IMR-90 (cell line): Measurements from ENCODE around the gene ADORA2A. TPM values are rescaled to one million over a fixed set of nuclear protein-coding genes. Genes with fewer than 3 reads are reported as not detected.

Experiments used
- ATAC-seq: fragments of 200-7000 bp; cut with Tn5 transposase; 2 replicates; pipeline ENCODE4 v1.9.1; 2020; ENCODE audit warnings: low read depth, mild to moderate bottlenecking, moderate library complexity
- BruUV-seq: library from RNA; stranded (reverse); fragments of 400-500 nt; replicated peaks from 2 replicates; lab custom pipeline; 2021; lab: Mats Ljungman, UMichigan
- CTCF ChIA-PET: fragments of 300-600 bp; formaldehyde crosslinking; extraction: SDS; loops from one replicate; lab custom pipeline; 2021; ENCODE audit warnings: antibody characterized with exemption; lab: Yijun Ruan, JAX
- POLR2A ChIA-PET: fragments of 300-600 bp; sonication (Branson Sonifier 250); formaldehyde crosslinking; loops from one replicate; lab custom pipeline; 2022; ENCODE audit warnings: antibody characterized with exemption; ENCODE audit not compliant: unreplicated experiment; lab: Charles Lee
- DNase-seq: peaks from one replicate; pipeline ENCODE4 v3.0.0; 2013
- H2AFZ ChIP-seq: replicated peaks from 2 replicates; pipeline ENCODE3; 2013; ENCODE audit warnings: low read length, mild to moderate bottlenecking; ENCODE audit not compliant: poor library complexity
- H2AK5ac ChIP-seq: 2 replicates; pipeline ENCODE4 v1.6.1; 2013; ENCODE audit warnings: low read depth, low read length, inconsistent platforms
- H2AK9ac ChIP-seq: replicated peaks from 2 replicates; pipeline ENCODE3; 2013; ENCODE audit warnings: mild to moderate bottlenecking, low read depth, low read length, moderate library complexity; ENCODE audit not compliant: poor library complexity
- H2BK120ac ChIP-seq: 2 replicates; pipeline ENCODE4 v1.6.1; 2013; ENCODE audit warnings: low read depth, low read length, inconsistent platforms
- H2BK15ac ChIP-seq: 3 replicates; pipeline ENCODE4 v1.6.1; 2013; ENCODE audit warnings: low read depth, low read length, inconsistent platforms
- H2BK20ac ChIP-seq: 2 replicates; pipeline ENCODE4 v1.6.1; 2013; ENCODE audit warnings: low read depth, mild to moderate bottlenecking, inconsistent platforms, low read length, moderate library complexity
- H2BK5ac ChIP-seq: 2 replicates; pipeline ENCODE4 v1.6.1; 2013; ENCODE audit warnings: mild to moderate bottlenecking, low read depth, low read length, inconsistent platforms; ENCODE audit not compliant: poor library complexity, severe bottlenecking
- H3K14ac ChIP-seq: replicated peaks from 2 replicates; pipeline ENCODE4 v1.6.1; 2013; ENCODE audit warnings: low read depth, low read length, inconsistent platforms
- H3K18ac ChIP-seq: 2 replicates; pipeline ENCODE4 v1.6.1; 2013; ENCODE audit warnings: low read depth, low read length, control low read depth
- H3K23ac ChIP-seq: 2 replicates; pipeline ENCODE4 v1.6.1; 2013; ENCODE audit warnings: low read depth, low read length, inconsistent platforms
- H3K27ac ChIP-seq: 2 replicates; pipeline ENCODE4 v1.5.1; 2013; ENCODE audit warnings: mild to moderate bottlenecking, control low read depth, low read length; ENCODE audit not compliant: insufficient read depth
- H3K27me3 ChIP-seq: 2 replicates; pipeline ENCODE4 v1.6.1; 2013; ENCODE audit warnings: low read length; ENCODE audit not compliant: control insufficient read depth, insufficient read depth
- H3K36me3 ChIP-seq: 2 replicates; pipeline ENCODE4 v1.6.1; 2013; ENCODE audit warnings: low read length, mixed read lengths; ENCODE audit not compliant: control insufficient read depth, insufficient read depth
- H3K4ac ChIP-seq: 2 replicates; pipeline ENCODE4 v1.6.1; 2013; ENCODE audit warnings: low read depth, low read length, inconsistent platforms
- H3K4me1 ChIP-seq: 2 replicates; pipeline ENCODE4 v1.6.1; 2013; ENCODE audit warnings: low read length, mixed read lengths; ENCODE audit not compliant: control insufficient read depth, insufficient read depth
- H3K4me2 ChIP-seq: 2 replicates; pipeline ENCODE4 v1.6.1; 2013; ENCODE audit warnings: low read depth, mild to moderate bottlenecking, control low read depth, low read length, moderate library complexity
- H3K4me3 ChIP-seq: 2 replicates; pipeline ENCODE4 v1.5.1; 2013; ENCODE audit warnings: low read depth, mild to moderate bottlenecking, control low read depth, low read length, moderate library complexity; ENCODE audit not compliant: insufficient read depth
- H3K56ac ChIP-seq: 2 replicates; pipeline ENCODE4 v1.6.1; 2013; ENCODE audit warnings: low read length, inconsistent platforms; ENCODE audit not compliant: insufficient read depth; ENCODE audit errors: extremely low read depth
- H3K79me1 ChIP-seq, 2 experiments: 2 replicates each; pipeline ENCODE4 v1.6.1; 2013; ENCODE audit warnings: low read length in 2 of 2, inconsistent platforms in 1 of 2, low read depth in 1 of 2
- H3K9ac ChIP-seq: 2 replicates; pipeline ENCODE4 v1.6.1; 2013; ENCODE audit warnings: low read depth, low read length, control low read depth
- H3K9me1 ChIP-seq: 2 replicates; pipeline ENCODE4 v1.6.1; 2013; ENCODE audit warnings: low read length, inconsistent platforms; ENCODE audit not compliant: insufficient read depth
- H3K9me3 ChIP-seq: 2 replicates; pipeline ENCODE4 v1.6.1; 2013; ENCODE audit warnings: low read length; ENCODE audit not compliant: control insufficient read depth, insufficient read depth
- H4K20me1 ChIP-seq: 2 replicates; pipeline ENCODE4 v1.6.1; 2013; ENCODE audit warnings: low read length, inconsistent platforms; ENCODE audit not compliant: insufficient read depth
- H4K5ac ChIP-seq: 2 replicates; pipeline ENCODE4 v1.6.1; 2013; ENCODE audit warnings: mild to moderate bottlenecking, low read depth, low read length, control low read depth
- H4K8ac ChIP-seq, 2 experiments: 2 replicates each; pipeline ENCODE4 v1.6.1; 2013; ENCODE audit warnings: low read depth in 2 of 2, low read length in 2 of 2, control low read depth in 1 of 2, inconsistent platforms in 1 of 2
- H4K91ac ChIP-seq: 2 replicates; pipeline ENCODE4 v1.6.1; 2013; ENCODE audit warnings: low read depth, low read length, inconsistent platforms; ENCODE audit not compliant: insufficient read depth
- CEBPB ChIP-seq: IDR thresholded peaks from 2 replicates; pipeline ENCODE4 v1.6.1; 2012; ENCODE audit warnings: low read depth, low read length, improper control_type of control experiment
- POLR2A ChIP-seq: IDR thresholded peaks from 2 replicates; pipeline ENCODE4 v1.6.1; 2012; ENCODE audit warnings: mild to moderate bottlenecking, low read depth, low read length
- RAD21 ChIP-seq: IDR thresholded peaks from 2 replicates; pipeline ENCODE4 v1.6.1; 2012; ENCODE audit warnings: low read length, improper control_type of control experiment
- WGBS, 2 experiments: methylation state at CpG; one replicate each; pipeline versions ENCODE4 v1.1.5 to v1.1.7; 2013; ENCODE audit warnings: missing lambda C conversion rate in 2 of 2; ENCODE audit not compliant: insufficient read length in 1 of 2; ENCODE audit errors: extremely low coverage in 2 of 2; 5-methylcytosine and 5-hydroxymethylcytosine counted together
- dilution Hi-C: fragments of 300-500 bp; cut with HindIII; formaldehyde crosslinking; loops from one replicate; pipeline ENCODE4 v1.14.3; 2018; ENCODE audit warnings: low sequenced_read_pairs; ENCODE audit not compliant: unreplicated experiment
- in situ Hi-C: fragments of 300-500 bp; cut with MboI; formaldehyde crosslinking; loops from 3 replicates; pipeline ENCODE4 v1.14.3; 2019; ENCODE audit warnings: low sequenced_read_pairs, inconsistent platforms, mixed read lengths
- intact Hi-C: fragments of 100-400 bp; cut with micrococcal nuclease; formaldehyde crosslinking; loops from 2 replicates; pipeline ENCODE4 v1.10.0; 2022
- polyA plus RNA-seq, 3 experiments: library from polyadenylated mRNA; depleted of rRNA; stranded (reverse); fragments of >200 nt; gene quantifications; 2 replicates each; pipeline ENCODE4 v1.2.3, GENCODE V29; 2012; ENCODE audit warnings: low replicate concordance in 1 of 3
- total RNA-seq: library from RNA; depleted of rRNA; stranded (reverse); fragments of >200 nt; gene quantifications from 2 replicates; pipeline ENCODE4 v1.2.3, GENCODE V29; 2012

Gene ADORA2A
- total and polyA plus RNA-seq, 2 of the 4 experiments (the other 2 are of a cell fraction), result 0.36 to 1.1 TPM

- H2BK20ac ChIP-seq, result no peak overlapping the region
- WGBS, 2 experiments, result 77% methylated on average over 3 of the region's 9 CpGs; no CpG with 5 or more reads in 1 of the 2 experiments
- in situ Hi-C loops (no loop called here), intact Hi-C loops (no loop called here), dilution Hi-C loops (no loop called here)
- H2AK5ac ChIP-seq, result no peak overlapping the region
- no peak overlapping the region for H3K18ac ChIP-seq
- H3K4me3 ChIP-seq, result no peak overlapping the region
- no peaks in the 10 kb centered on the region for H3K9me3 ChIP-seq
- ChIA-PET CTCF (interaction anchor here (0.8 kb wide), 1 partner anchor 53 kb away, joined by 3 read pairs; no protein-coding TSS in a partner anchor), POLR2A (no interaction called here)
- no peak overlapping the region for H3K56ac ChIP-seq
- no peak overlapping the region for H2AK9ac ChIP-seq
- H3K79me1 ChIP-seq, result no peaks in the 10 kb centered on the region
- H3K27me3 ChIP-seq, result peaks cover 28% of the 10 kb centered on the region
- no peak overlapping the region for H3K4me2 ChIP-seq
- no peak overlapping the region for H2BK5ac ChIP-seq
- peaks cover 5% of the 10 kb centered on the region; the same call in 1 of the 2 replicates for H3K9me1 ChIP-seq
- H4K8ac ChIP-seq, result no peak overlapping the region
- no peak overlapping the region for H4K5ac ChIP-seq
- H2AFZ ChIP-seq, result no peak overlapping the region
- no peak overlapping the region for H3K9ac ChIP-seq
- DNase-seq (no peak), ATAC-seq (no peak)
- no peak overlapping the region for H4K91ac ChIP-seq
- H3K14ac ChIP-seq, result no peak overlapping the region
- no peak overlapping the region for H3K27ac ChIP-seq
- no TSS peak for BruUV-seq
- no peak overlapping the region for H2BK15ac ChIP-seq
- H2BK120ac ChIP-seq, result no peak overlapping the region
- H3K4ac ChIP-seq, result no peak overlapping the region
- H3K4me1 ChIP-seq, result no peaks in the 10 kb centered on the region
- TF ChIP-seq RAD21 (peak; percentile 17; the same call in 1 of the 2 replicates), POLR2A (no peak), CEBPB (no peak)
- no peaks in the 10 kb centered on the region for H4K20me1 ChIP-seq
- no peak overlapping the region for H3K23ac ChIP-seq
- no peaks in the 10 kb centered on the region for H3K36me3 ChIP-seq
These were observed 5.9 kb upstream of the ADORA2A start for GRCh38 chr22:24421428-24421931.
